H9 (cell line): ENCODE results near the gene IGF1R. TPM values are rescaled to one million over a fixed set of nuclear protein-coding genes. Genes with fewer than 3 reads are reported as not detected.

Experiments
- DNase-seq: peaks from one replicate; pipeline ENCODE4 v3.0.0-alpha.2; 2017
- H2AFZ ChIP-seq: one replicate; pipeline ENCODE4 v1.6.1; 2013; ENCODE audit warnings: mild to moderate bottlenecking, low read length, control low read depth, moderate library complexity
- H2AK5ac ChIP-seq: 2 replicates; pipeline ENCODE4 v1.6.1; 2013; ENCODE audit warnings: low read length, control low read depth, mixed read lengths; ENCODE audit not compliant: insufficient read length
- H2BK120ac ChIP-seq: one replicate; pipeline ENCODE4 v1.6.1; 2013; ENCODE audit warnings: low read depth, mild to moderate bottlenecking, low read length, control low read depth, inconsistent platforms; ENCODE audit not compliant: poor library complexity, severe bottlenecking
- H2BK12ac ChIP-seq: 2 replicates; pipeline ENCODE4 v1.6.1; 2013; ENCODE audit warnings: low read length, control low read depth, mixed read lengths, low read depth; ENCODE audit not compliant: insufficient read length
- H2BK15ac ChIP-seq: 2 replicates; pipeline ENCODE4 v1.6.1; 2013; ENCODE audit warnings: low read depth, low read length, control low read depth
- H2BK20ac ChIP-seq: one replicate; pipeline ENCODE4 v1.6.1; 2013; ENCODE audit warnings: low read depth, mild to moderate bottlenecking, low read length, control low read depth, inconsistent platforms; ENCODE audit not compliant: poor library complexity, severe bottlenecking
- H2BK5ac ChIP-seq: 2 replicates; pipeline ENCODE4 v1.6.1; 2013; ENCODE audit warnings: low read length, control low read depth, mixed read lengths; ENCODE audit not compliant: insufficient read length
- H3K14ac ChIP-seq: 2 replicates; pipeline ENCODE4 v1.6.1; 2013; ENCODE audit warnings: low read length, control low read depth; ENCODE audit not compliant: insufficient read depth
- H3K18ac ChIP-seq: 2 replicates; pipeline ENCODE4 v1.6.1; 2013; ENCODE audit warnings: low read depth, mild to moderate bottlenecking, mixed read lengths, low read length, control low read depth; ENCODE audit not compliant: insufficient read length
- H3K23ac ChIP-seq: 2 replicates; pipeline ENCODE4 v1.6.1; 2013; ENCODE audit warnings: low read length, control low read depth, mixed read lengths, low read depth; ENCODE audit not compliant: insufficient read length
- H3K23me2 ChIP-seq: 2 replicates; pipeline ENCODE4 v1.6.1; 2013; ENCODE audit warnings: low read depth, mild to moderate bottlenecking, mixed read lengths, low read length, control low read depth; ENCODE audit not compliant: insufficient read length, poor library complexity, severe bottlenecking
- H3K27ac ChIP-seq: 2 replicates; pipeline ENCODE4 v1.5.1; 2013; ENCODE audit warnings: low read length, control low read depth, mixed read lengths, low read depth; ENCODE audit not compliant: insufficient read length
- H3K27me3 ChIP-seq: 2 replicates; pipeline ENCODE4 v1.6.1; 2013; ENCODE audit warnings: low read length, control low read depth, inconsistent platforms; ENCODE audit not compliant: insufficient read depth
- H3K4ac ChIP-seq: 2 replicates; pipeline ENCODE4 v1.6.1; 2013; ENCODE audit warnings: low read depth, mild to moderate bottlenecking, control low read depth, inconsistent platforms, low read length, moderate library complexity
- H3K4me1 ChIP-seq: 2 replicates; pipeline ENCODE4 v1.6.1; 2013; ENCODE audit warnings: low read length, control low read depth, inconsistent platforms; ENCODE audit not compliant: insufficient read depth
- H3K4me2 ChIP-seq: 2 replicates; pipeline ENCODE4 v1.6.1; 2013; ENCODE audit warnings: low read length, control low read depth, mixed read lengths; ENCODE audit not compliant: insufficient read length, insufficient read depth
- H3K56ac ChIP-seq: 2 replicates; pipeline ENCODE4 v1.6.1; 2013; ENCODE audit warnings: low read depth, mild to moderate bottlenecking, mixed read lengths, low read length, control low read depth; ENCODE audit not compliant: insufficient read length
- H3K79me1 ChIP-seq: 2 replicates; pipeline ENCODE4 v1.6.1; 2013; ENCODE audit warnings: low read depth, mild to moderate bottlenecking, moderate library complexity, low read length, control low read depth, inconsistent platforms; ENCODE audit not compliant: insufficient read depth, poor library complexity, severe bottlenecking
- H3K79me2 ChIP-seq: 2 replicates; pipeline ENCODE4 v1.6.1; 2013; ENCODE audit warnings: low read length, control low read depth, inconsistent platforms; ENCODE audit not compliant: insufficient read depth
- H3K9ac ChIP-seq: 2 replicates; pipeline ENCODE4 v1.6.1; 2013; ENCODE audit warnings: low read length, control low read depth, mixed read lengths; ENCODE audit not compliant: insufficient read length; ENCODE audit errors: extremely low read depth
- H3K9me3 ChIP-seq: one replicate; pipeline ENCODE4 v1.6.1; 2013; ENCODE audit warnings: low read depth, low read length, inconsistent platforms; ENCODE audit not compliant: control insufficient read depth
- H3T11ph ChIP-seq: one replicate; pipeline ENCODE4 v1.6.1; 2013; ENCODE audit warnings: mild to moderate bottlenecking, low read length, control low read depth, inconsistent platforms
- H4K20me1 ChIP-seq: one replicate; pipeline ENCODE4 v1.6.1; 2013; ENCODE audit not compliant: control insufficient read depth, insufficient read length, insufficient read depth
- H4K5ac ChIP-seq: 2 replicates; pipeline ENCODE4 v1.6.1; 2013; ENCODE audit warnings: low read depth, mild to moderate bottlenecking, mixed read lengths, low read length, control low read depth; ENCODE audit not compliant: insufficient read length
- H4K8ac ChIP-seq: replicated peaks from 2 replicates; pipeline ENCODE4 v1.6.1; 2013; ENCODE audit warnings: low read length, control low read depth, mixed read lengths, low read depth; ENCODE audit not compliant: insufficient read length
- H4K91ac ChIP-seq: 2 replicates; pipeline ENCODE4 v1.6.1; 2013; ENCODE audit warnings: low read depth, mild to moderate bottlenecking, moderate library complexity, mixed read lengths, low read length, control low read depth; ENCODE audit not compliant: insufficient read length
- H3K27ac Mint-ChIP-seq, 3 experiments: 2 replicates in 2 of 3; 3 replicates in 1 of 3; pipeline ENCODE4 v1.8.0; 2020 to 2021; ENCODE audit warnings: mixed read lengths in 3 of 3, mild to moderate bottlenecking in 1 of 3, moderate library complexity in 1 of 3
- H3K27me3 Mint-ChIP-seq: 2 replicates; pipeline ENCODE4 v1.8.0; 2021; ENCODE audit warnings: low read depth, mild to moderate bottlenecking, moderate library complexity, mixed read lengths
- H3K36me3 Mint-ChIP-seq, 3 experiments: 2 replicates in 2 of 3; 3 replicates in 1 of 3; pipeline ENCODE4 v1.8.0; 2020 to 2021; ENCODE audit warnings: low read depth in 3 of 3, mixed read lengths in 3 of 3; ENCODE audit not compliant: insufficient read depth in 1 of 3
- H3K4me1 Mint-ChIP-seq, 2 experiments: 2 replicates each; pipeline ENCODE4 v1.8.0; 2020; ENCODE audit warnings: mixed read lengths in 2 of 2
- H3K4me3 Mint-ChIP-seq, 2 experiments: 2 replicates in 1 of 2; 3 replicates in 1 of 2; pipeline ENCODE4 v1.8.0; 2020 to 2021; ENCODE audit warnings: mild to moderate bottlenecking in 2 of 2, mixed read lengths in 2 of 2, moderate library complexity in 1 of 2
- H3K9me3 Mint-ChIP-seq, 2 experiments: 2 replicates in 1 of 2; 3 replicates in 1 of 2; pipeline ENCODE4 v1.8.0; 2020; ENCODE audit warnings: mild to moderate bottlenecking in 2 of 2, mixed read lengths in 2 of 2, moderate library complexity in 1 of 2
- WGBS: extraction: QIAGEN DNeasy Blood & Tissue Kit; methylation state at CpG from one replicate; pipeline ENCODE4 v1.1.7; 2013; ENCODE audit warnings: missing lambda C conversion rate, low lambda C conversion rate, mixed read lengths; ENCODE audit not compliant: insufficient read length; ENCODE audit errors: extremely low coverage; 5-methylcytosine and 5-hydroxymethylcytosine counted together
- total RNA-seq: library from RNA; stranded (reverse); gene quantifications from 2 replicates; pipeline ENCODE4 v1.2.1, GENCODE V29; 2021
- TF ChIP-seq, protein P1 (sequence below): fragments of 200-600 bp; sonication (generic); conservative IDR thresholded peaks from 3 replicates; pipeline ENCODE4 v1.8.0; 2021; ENCODE audit warnings: antibody characterized with exemption, mild to moderate bottlenecking

The IGF1R gene
- total RNA-seq, 1 experiment from 2014 or later, result 70.0 TPM

DNA sequence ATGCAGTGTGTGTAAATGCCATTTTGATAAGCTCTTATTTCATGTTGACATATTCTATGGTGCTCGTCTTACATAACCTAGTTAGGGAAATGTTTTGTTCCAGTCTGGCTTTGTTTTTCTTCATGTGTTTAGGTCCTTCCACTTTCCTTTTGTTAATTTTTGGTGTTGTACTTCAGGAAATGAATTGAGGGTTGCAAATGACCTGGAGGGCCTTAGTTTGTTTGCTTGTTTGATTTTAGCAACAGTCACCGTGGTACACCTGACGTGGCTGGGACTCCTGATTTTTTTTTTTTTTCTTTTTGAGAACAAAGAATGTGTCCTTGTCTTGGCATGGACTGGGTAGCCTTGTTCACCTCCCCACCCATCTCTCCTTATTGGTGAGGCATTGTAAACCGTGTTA lies 114.8 kb downstream of the IGF1R start:
- H3K4me1 ChIP-seq, result peaks cover 7% of the 10 kb centered on the region; the same call in 1 of the 2 replicates
- Mint-ChIP-seq H3K27me3 (no peaks in the 10 kb centered on the region), H3K9me3 (peaks cover 0 to 2% of the 10 kb centered on the region in 2 experiments; a peak in 1 of 5 replicates), H3K27ac (peak overlapping the region in 2 of 3 experiments; percentile 41 to 91; a peak in 3 of 7 replicates), H3K4me1 (peaks cover 57 to 61% of the 10 kb centered on the region in 2 experiments), H3K4me3 (no peak overlapping the region), H3K36me3 (peaks cover 6 to 11% (median 8%) of the 10 kb centered on the region in 3 experiments; a peak in 6 of 7 replicates)
- no peak overlapping the region for H3T11ph ChIP-seq
- no peak overlapping the region for H3K4me2 ChIP-seq
- peaks cover 4% of the 10 kb centered on the region for H4K20me1 ChIP-seq
- no peak overlapping the region for H3K4ac ChIP-seq
- no peak overlapping the region for H4K91ac ChIP-seq
- no peak overlapping the region for H2BK120ac ChIP-seq
- no peak overlapping the region for H2BK15ac ChIP-seq
- peak overlapping the region; percentile 8; the same call in 1 of the 2 replicates for H3K14ac ChIP-seq
- H3K23ac ChIP-seq, result no peak overlapping the region
- no peak overlapping the region for H4K8ac ChIP-seq
- H4K5ac ChIP-seq, result no peak overlapping the region
- no peak overlapping the region for H2AK5ac ChIP-seq
- H2AFZ ChIP-seq, result no peak overlapping the region
- TF ChIP-seq, protein P1, sequence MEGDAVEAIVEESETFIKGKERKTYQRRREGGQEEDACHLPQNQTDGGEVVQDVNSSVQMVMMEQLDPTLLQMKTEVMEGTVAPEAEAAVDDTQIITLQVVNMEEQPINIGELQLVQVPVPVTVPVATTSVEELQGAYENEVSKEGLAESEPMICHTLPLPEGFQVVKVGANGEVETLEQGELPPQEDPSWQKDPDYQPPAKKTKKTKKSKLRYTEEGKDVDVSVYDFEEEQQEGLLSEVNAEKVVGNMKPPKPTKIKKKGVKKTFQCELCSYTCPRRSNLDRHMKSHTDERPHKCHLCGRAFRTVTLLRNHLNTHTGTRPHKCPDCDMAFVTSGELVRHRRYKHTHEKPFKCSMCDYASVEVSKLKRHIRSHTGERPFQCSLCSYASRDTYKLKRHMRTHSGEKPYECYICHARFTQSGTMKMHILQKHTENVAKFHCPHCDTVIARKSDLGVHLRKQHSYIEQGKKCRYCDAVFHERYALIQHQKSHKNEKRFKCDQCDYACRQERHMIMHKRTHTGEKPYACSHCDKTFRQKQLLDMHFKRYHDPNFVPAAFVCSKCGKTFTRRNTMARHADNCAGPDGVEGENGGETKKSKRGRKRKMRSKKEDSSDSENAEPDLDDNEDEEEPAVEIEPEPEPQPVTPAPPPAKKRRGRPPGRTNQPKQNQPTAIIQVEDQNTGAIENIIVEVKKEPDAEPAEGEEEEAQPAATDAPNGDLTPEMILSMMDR, result no peak
- H3K9me3 ChIP-seq, result no peaks in the 10 kb centered on the region
- H2BK12ac ChIP-seq, result no peak overlapping the region
- DNase-seq, result no peak
- H3K56ac ChIP-seq, result no peak overlapping the region
- H2BK5ac ChIP-seq, result no peak overlapping the region
- no peak overlapping the region for H3K27ac ChIP-seq
- WGBS, result no CpG with 5 or more reads among the region's 4 CpGs
- peaks cover 52% of the 10 kb centered on the region; the same call in 1 of the 2 replicates for H3K79me2 ChIP-seq
- no peaks in the 10 kb centered on the region for H3K27me3 ChIP-seq
- peaks cover 21% of the 10 kb centered on the region for H3K79me1 ChIP-seq
- H3K9ac ChIP-seq, result no peak overlapping the region
- H2BK20ac ChIP-seq, result no peak overlapping the region
- no peak overlapping the region for H3K18ac ChIP-seq
- H3K23me2 ChIP-seq, result no peaks in the 10 kb centered on the region
